Neuronal stem cell (in vitro differentiated cells): ENCODE measurements around the gene MYOG.

Source experiments
- DNase-seq: peaks from one replicate; pipeline ENCODE4 v3.0.0-alpha.2; 2013; ENCODE audit warnings: low spot score
- H2AFZ ChIP-seq: one replicate; pipeline ENCODE4 v1.6.1; 2013; ENCODE audit warnings: mild to moderate bottlenecking, low read length, inconsistent platforms
- H2AK5ac ChIP-seq: 2 replicates; pipeline ENCODE4 v1.6.1; 2013; ENCODE audit warnings: low read depth, mild to moderate bottlenecking, inconsistent platforms, low read length, moderate library complexity, mixed read lengths
- H2BK120ac ChIP-seq: 2 replicates; pipeline ENCODE4 v1.6.1; 2013; ENCODE audit warnings: low read depth, mild to moderate bottlenecking, inconsistent platforms, low read length, moderate library complexity, mixed read lengths
- H2BK12ac ChIP-seq: one replicate; pipeline ENCODE4 v1.6.1; 2013; ENCODE audit warnings: low read length, inconsistent platforms
- H2BK15ac ChIP-seq: 2 replicates; pipeline ENCODE4 v1.6.1; 2013; ENCODE audit warnings: mild to moderate bottlenecking, low read length, inconsistent platforms, mixed read lengths
- H2BK5ac ChIP-seq: one replicate; pipeline ENCODE4 v1.6.1; 2013; ENCODE audit warnings: inconsistent platforms, mild to moderate bottlenecking, low read length, moderate library complexity
- H3K14ac ChIP-seq: one replicate; pipeline ENCODE4 v1.6.1; 2013; ENCODE audit warnings: low read length, inconsistent platforms
- H3K18ac ChIP-seq: 2 replicates; pipeline ENCODE4 v1.6.1; 2013; ENCODE audit warnings: low read length, inconsistent platforms
- H3K23ac ChIP-seq: 2 replicates; pipeline ENCODE4 v1.6.1; 2013; ENCODE audit warnings: low read depth, mild to moderate bottlenecking, mixed read lengths, low read length, inconsistent platforms; ENCODE audit not compliant: poor library complexity
- H3K27ac ChIP-seq: replicated peaks from 3 replicates; pipeline ENCODE4 v1.5.1; 2013; ENCODE audit warnings: low read length, inconsistent platforms
- H3K27me3 ChIP-seq, 3 experiments: 2 replicates each; pipeline ENCODE4 v1.6.1; 2013; ENCODE audit warnings: low read length in 3 of 3, mild to moderate bottlenecking in 2 of 3, inconsistent platforms in 1 of 3, low read depth in 1 of 3, mixed read lengths in 1 of 3, moderate library complexity in 1 of 3; ENCODE audit not compliant: control insufficient read depth in 3 of 3, insufficient read depth in 3 of 3
- H3K36me3 ChIP-seq, 2 donors: replicated peaks in 1 of 2; 2 replicates each; pipeline ENCODE4 v1.6.1; 2013; ENCODE audit warnings: low read length in 2 of 2; ENCODE audit not compliant: control insufficient read depth in 2 of 2, insufficient read depth in 2 of 2
- H3K4ac ChIP-seq: 2 replicates; pipeline ENCODE4 v1.6.1; 2013; ENCODE audit warnings: inconsistent platforms, mild to moderate bottlenecking, low read length, moderate library complexity
- H3K4me1 ChIP-seq, 2 donors: 1 replicate in 1 of 2; 2 replicates in 1 of 2; pipeline ENCODE4 v1.6.1; 2013; ENCODE audit warnings: low read length in 2 of 2, low read depth in 1 of 2; ENCODE audit not compliant: control insufficient read depth in 2 of 2, insufficient read depth in 1 of 2
- H3K4me2 ChIP-seq: one replicate; pipeline ENCODE4 v1.6.1; 2013; ENCODE audit warnings: mild to moderate bottlenecking, low read length, inconsistent platforms; ENCODE audit not compliant: insufficient read depth, poor library complexity, severe bottlenecking
- H3K4me3 ChIP-seq, 2 donors: 2 replicates each; pipeline ENCODE4 v1.5.1; 2013; ENCODE audit warnings: low read length in 2 of 2, mild to moderate bottlenecking in 2 of 2, inconsistent platforms in 1 of 2, moderate library complexity in 1 of 2
- H3K79me1 ChIP-seq: one replicate; pipeline ENCODE4 v1.6.1; 2013; ENCODE audit warnings: low read depth, mild to moderate bottlenecking, inconsistent platforms, low read length, moderate library complexity
- H3K9ac ChIP-seq: one replicate; pipeline ENCODE4 v1.6.1; 2013; ENCODE audit warnings: mild to moderate bottlenecking, low read depth, low read length, inconsistent platforms; ENCODE audit not compliant: poor library complexity
- H3K9me3 ChIP-seq, 2 donors: replicated peaks in 1 of 2; 2 replicates each; pipeline versions ENCODE3 to v1.6.1; 2013; ENCODE audit warnings: low read length in 2 of 2, mild to moderate bottlenecking in 2 of 2, inconsistent platforms in 1 of 2, low read depth in 1 of 2, mixed read lengths in 1 of 2, moderate library complexity in 1 of 2; ENCODE audit not compliant: control insufficient read depth in 2 of 2, insufficient read depth in 1 of 2
- H4K8ac ChIP-seq: one replicate; pipeline ENCODE4 v1.6.1; 2013; ENCODE audit warnings: low read depth, mild to moderate bottlenecking, inconsistent platforms, low read length, moderate library complexity
- H4K91ac ChIP-seq: one replicate; pipeline ENCODE4 v1.6.1; 2013; ENCODE audit warnings: low read length, low read depth, mild to moderate bottlenecking, inconsistent platforms; ENCODE audit not compliant: poor library complexity
- WGBS, 2 donors: extraction: QIAGEN DNeasy Blood & Tissue Kit; methylation state at CpG; one replicate each; pipeline ENCODE4 v1.1.7; 2013; ENCODE audit warnings: missing lambda C conversion rate in 2 of 2, mixed read lengths in 1 of 2; ENCODE audit not compliant: insufficient read length in 2 of 2, insufficient replicate concordance in 1 of 2; ENCODE audit errors: extremely low coverage in 2 of 2; 5-methylcytosine and 5-hydroxymethylcytosine counted together

MYOG gene

DNA sequence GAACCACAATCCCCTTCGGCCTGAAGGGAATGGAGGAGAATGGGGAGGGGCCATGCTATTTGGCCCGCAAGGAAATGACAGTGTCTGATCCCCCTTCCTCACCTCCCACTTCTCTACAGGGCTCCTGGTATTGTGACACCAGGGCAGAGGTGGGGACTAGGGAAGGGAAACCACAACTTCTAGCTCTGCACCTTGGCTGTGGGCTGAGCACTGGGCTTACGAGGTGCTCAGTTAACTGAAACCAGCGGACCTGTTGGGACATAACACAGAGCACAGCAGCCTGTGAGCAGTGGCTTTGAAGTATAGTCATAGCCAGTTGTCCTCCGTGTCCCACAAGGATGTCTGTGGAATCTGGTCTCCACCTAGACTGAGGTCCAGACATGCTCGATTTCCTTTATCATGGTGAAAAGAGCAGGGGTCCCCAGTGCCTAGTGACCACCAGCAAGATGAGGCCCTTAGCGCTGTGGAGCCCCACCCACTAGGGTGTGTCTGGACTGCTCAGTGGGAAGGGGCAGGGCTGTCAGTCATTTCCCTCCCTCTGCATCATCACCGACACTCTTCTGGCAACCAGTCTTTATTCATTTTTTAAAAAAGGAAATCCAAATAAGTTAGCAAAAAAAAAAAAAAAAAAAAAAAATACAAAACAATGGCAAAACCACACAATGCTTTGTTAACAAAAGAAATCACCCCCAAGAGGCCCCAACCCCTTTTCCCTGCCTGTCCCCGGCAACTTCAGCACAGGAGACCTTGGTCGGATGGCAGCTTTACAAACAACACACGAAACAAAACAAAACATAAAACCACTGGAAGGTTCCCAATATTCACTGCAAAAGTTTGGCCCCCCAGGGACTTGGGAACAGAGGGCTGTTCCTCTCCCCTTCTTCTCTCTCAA lies 3.0 kb downstream of the MYOG start:
- no peak overlapping the region for H3K4me2 ChIP-seq
- H2AK5ac ChIP-seq, result no peak overlapping the region
- no peak overlapping the region for H2BK12ac ChIP-seq
- no peak overlapping the region for H4K8ac ChIP-seq
- peaks cover 0 to 41% (median 2%) of the 10 kb centered on the region in 3 experiments for H3K27me3 ChIP-seq
- H3K18ac ChIP-seq, result peak overlapping the region; percentile 58
- peak overlapping the region; percentile 11 for H2BK5ac ChIP-seq
- no peaks in the 10 kb centered on the region for H3K79me1 ChIP-seq
- no peaks in the 10 kb centered on the region for H3K9me3 ChIP-seq
- no peak overlapping the region for H3K27ac ChIP-seq
- peak overlapping the region; percentile 21 for H2BK15ac ChIP-seq
- peak overlapping the region; percentile 69 for H3K23ac ChIP-seq
- H3K4me1 ChIP-seq, result peaks cover 0 to 6% of the 10 kb centered on the region in 2 donors
- no peak overlapping the region for H4K91ac ChIP-seq
- no CpG with 5 or more reads among the region's 11 CpGs for WGBS, 2 donors
- H3K9ac ChIP-seq, result no peak overlapping the region
- H3K14ac ChIP-seq, result no peak overlapping the region
- H3K4ac ChIP-seq, result no peak overlapping the region
- no peak overlapping the region for H3K4me3 ChIP-seq
- H3K36me3 ChIP-seq, result no peaks in the 10 kb centered on the region
- H2AFZ ChIP-seq, result no peak overlapping the region
- DNase-seq, result no peak
- no peak overlapping the region for H2BK120ac ChIP-seq

DNA sequence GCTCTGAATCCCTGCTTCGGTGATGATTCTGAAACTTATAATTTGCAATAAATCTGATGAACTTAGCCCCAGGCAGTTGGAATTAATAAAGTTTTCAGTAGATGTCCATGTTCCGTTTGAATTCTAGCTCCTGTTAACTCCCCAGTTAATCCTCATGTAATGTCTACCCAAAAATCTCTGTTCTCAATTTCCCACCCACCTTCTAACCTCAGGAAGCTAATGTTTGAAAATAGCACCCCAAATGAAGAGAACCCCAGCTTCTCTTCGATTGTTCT lies 3.6 kb downstream of the MYOG start:
- H3K4me3 ChIP-seq, result no peak overlapping the region
- H3K14ac ChIP-seq, result no peak overlapping the region
- no peak overlapping the region for H2BK5ac ChIP-seq
- DNase-seq, result no peak
- no peak overlapping the region for H3K18ac ChIP-seq
- H3K9me3 ChIP-seq, result no peaks in the 10 kb centered on the region
- H3K79me1 ChIP-seq, result no peaks in the 10 kb centered on the region
- no peak overlapping the region for H3K4me2 ChIP-seq
- H3K9ac ChIP-seq, result no peak overlapping the region
- no peak overlapping the region for H2AK5ac ChIP-seq
- H3K27me3 ChIP-seq, result peaks cover 0 to 48% (median 6%) of the 10 kb centered on the region in 3 experiments
- no peak overlapping the region for H2BK120ac ChIP-seq
- H3K36me3 ChIP-seq, result no peaks in the 10 kb centered on the region
- H3K4ac ChIP-seq, result no peak overlapping the region
- H4K8ac ChIP-seq, result no peak overlapping the region
- no peak overlapping the region for H4K91ac ChIP-seq
- H2BK12ac ChIP-seq, result no peak overlapping the region
- peaks cover 0 to 4% of the 10 kb centered on the region in 2 donors for H3K4me1 ChIP-seq
- peak overlapping the region; percentile 18 for H2AFZ ChIP-seq
- WGBS, 2 donors, result no CpG with 5 or more reads among the region's 3 CpGs
- H3K27ac ChIP-seq, result no peak overlapping the region
- no peak overlapping the region for H3K23ac ChIP-seq
- no peak overlapping the region for H2BK15ac ChIP-seq

DNA sequence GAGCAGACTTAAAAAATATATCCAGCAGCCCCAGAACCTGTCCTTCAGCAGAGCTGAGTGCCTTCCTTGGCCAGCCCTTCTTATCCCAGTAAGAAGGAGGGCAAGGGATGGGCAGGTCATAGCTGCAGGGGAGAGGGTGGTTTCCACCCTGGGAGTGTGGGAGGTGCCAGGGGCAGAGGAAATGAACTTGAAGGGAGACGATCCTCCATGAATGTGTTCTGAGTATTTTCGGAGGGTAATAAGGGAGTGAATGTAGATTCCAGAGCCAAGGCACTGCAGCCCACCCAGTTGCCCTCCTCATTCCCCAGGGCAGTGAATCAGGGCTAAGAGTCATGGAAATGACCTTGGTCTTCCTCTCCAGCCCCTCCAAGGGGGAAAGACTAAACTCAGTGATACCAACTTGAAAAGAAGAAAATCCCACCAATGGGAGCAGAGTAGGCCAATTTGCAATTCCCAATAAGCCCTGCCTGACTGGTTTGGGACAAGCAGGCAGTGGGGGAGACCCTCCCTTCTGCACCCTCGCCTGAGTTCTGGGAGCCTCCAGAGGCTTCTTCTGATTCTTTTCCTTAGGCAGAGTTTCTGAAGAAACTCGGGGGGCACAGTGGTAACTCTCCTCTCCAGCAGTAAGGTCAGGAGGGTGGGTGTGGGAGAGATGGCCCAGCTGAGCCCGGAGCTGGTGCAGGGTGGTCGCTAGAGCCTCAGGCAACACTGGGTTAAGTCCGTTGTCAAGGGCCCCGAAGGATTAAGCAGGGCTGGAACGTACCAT lies 4.2 kb downstream of the MYOG start:
- Histone ChIP-seq H3K9me3 (no peaks in the 10 kb centered on the region), H3K9ac (no peak overlapping the region), H3K79me1 (no peaks in the 10 kb centered on the region), H2AFZ (peak overlapping the region; percentile 18), H2AK5ac (no peak overlapping the region), H3K18ac (no peak overlapping the region), H2BK15ac (no peak overlapping the region), H2BK5ac (no peak overlapping the region), H3K36me3 (no peaks in the 10 kb centered on the region), H2BK120ac (no peak overlapping the region), H3K4me3 (no peak overlapping the region), H3K4ac (no peak overlapping the region), H3K27me3 (peaks cover 0 to 53% (median 11%) of the 10 kb centered on the region in 3 experiments), H2BK12ac (no peak overlapping the region), H3K4me1 (peaks cover 0 to 4% of the 10 kb centered on the region in 2 donors), H4K8ac (no peak overlapping the region), H3K23ac (no peak overlapping the region), H3K14ac (no peak overlapping the region), H3K4me2 (no peak overlapping the region), H3K27ac (no peak overlapping the region), H4K91ac (no peak overlapping the region)
- DNase-seq, result no peak
- WGBS, 2 donors, result no CpG with 5 or more reads among the region's 9 CpGs

DNA sequence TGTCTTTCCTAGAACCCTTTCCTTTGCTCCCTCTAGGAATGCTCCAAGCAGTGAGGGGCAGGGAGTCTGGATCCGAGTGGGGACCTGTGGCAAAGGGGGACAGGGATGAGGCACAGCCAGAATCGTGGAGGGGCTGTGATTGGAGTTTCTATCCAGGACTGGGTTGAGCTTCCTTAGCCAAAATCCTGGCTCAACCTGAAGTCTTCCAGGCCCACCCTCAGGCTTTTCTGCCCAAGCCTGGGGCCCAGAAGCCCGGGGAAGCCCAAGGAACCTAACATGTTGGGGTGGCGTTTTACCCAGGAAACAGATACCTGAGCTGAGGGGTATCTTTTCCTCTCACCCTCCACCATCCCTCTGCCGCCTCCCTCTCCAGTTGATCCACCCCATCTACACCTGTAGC lies 5.4 kb downstream of the MYOG start:
- Histone ChIP-seq H2BK15ac (no peak overlapping the region), H2BK12ac (no peak overlapping the region), H4K91ac (no peak overlapping the region), H3K4me2 (no peak overlapping the region), H2BK120ac (no peak overlapping the region), H3K27ac (no peak overlapping the region), H4K8ac (no peak overlapping the region), H3K36me3 (no peaks in the 10 kb centered on the region), H3K4ac (no peak overlapping the region), H3K23ac (no peak overlapping the region), H3K27me3 (peaks cover 0 to 65% (median 23%) of the 10 kb centered on the region in 3 experiments), H3K79me1 (no peaks in the 10 kb centered on the region), H2AK5ac (no peak overlapping the region), H3K14ac (no peak overlapping the region), H3K18ac (no peak overlapping the region), H3K9ac (no peak overlapping the region), H2BK5ac (no peak overlapping the region), H3K9me3 (no peaks in the 10 kb centered on the region), H2AFZ (no peak overlapping the region), H3K4me3 (no peak overlapping the region), H3K4me1 (peaks cover 0 to 6% of the 10 kb centered on the region in 2 donors)
- no CpG with 5 or more reads among the region's 5 CpGs for WGBS, 2 donors
- no peak for DNase-seq
